Measurements from ENCODE around the gene ERC2. TPM values are rescaled to one million over a fixed set of nuclear protein-coding genes. Genes with fewer than 3 reads are reported as not detected.

The ERC2 gene
- total and polyA plus RNA-seq, 12 donors, result 0.22 to 4.2 (median 1.7) TPM

GRCh38 chr3:55824406-55824805 is 643.9 kb downstream of the ERC2 start:
- intact Hi-C loops (cut with DNase I), result no loop called here

DNA sequence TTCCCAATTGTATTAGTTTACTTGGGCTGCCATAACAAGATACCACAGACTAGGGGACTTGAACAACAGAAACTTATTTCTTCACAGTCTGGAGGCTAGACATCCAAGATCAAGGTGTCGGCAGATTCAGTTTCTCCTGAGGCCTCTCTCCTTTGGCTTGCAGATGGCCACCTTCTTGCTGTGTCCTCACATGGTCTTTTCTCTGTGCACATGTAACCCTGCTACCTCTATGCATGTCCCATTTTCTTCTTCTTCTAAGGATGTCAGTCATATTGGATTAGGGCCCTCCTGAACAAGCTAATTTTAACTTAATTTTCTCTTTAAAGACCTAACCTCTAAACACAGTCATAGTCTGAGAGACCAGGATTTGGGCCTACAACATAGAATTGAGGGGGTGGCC is 644.4 kb downstream of the ERC2 start:
- Histone ChIP-seq H3K27me3 (peaks cover 0 to 16% (median 3%) of the 10 kb centered on the region in 7 donors), H3K27ac (no peak overlapping the region), H3K4me3 (no peak overlapping the region), H3K4me1 (peaks cover 0 to 9% (median 0%) of the 10 kb centered on the region in 9 donors), H3K9me3 (no peaks in the 10 kb centered on the region), H3K36me3 (no peaks in the 10 kb centered on the region)
- ATAC-seq, result no peak
- intact Hi-C loops (cut with DNase I), result no loop called here
- TF ChIP-seq, protein P1, sequence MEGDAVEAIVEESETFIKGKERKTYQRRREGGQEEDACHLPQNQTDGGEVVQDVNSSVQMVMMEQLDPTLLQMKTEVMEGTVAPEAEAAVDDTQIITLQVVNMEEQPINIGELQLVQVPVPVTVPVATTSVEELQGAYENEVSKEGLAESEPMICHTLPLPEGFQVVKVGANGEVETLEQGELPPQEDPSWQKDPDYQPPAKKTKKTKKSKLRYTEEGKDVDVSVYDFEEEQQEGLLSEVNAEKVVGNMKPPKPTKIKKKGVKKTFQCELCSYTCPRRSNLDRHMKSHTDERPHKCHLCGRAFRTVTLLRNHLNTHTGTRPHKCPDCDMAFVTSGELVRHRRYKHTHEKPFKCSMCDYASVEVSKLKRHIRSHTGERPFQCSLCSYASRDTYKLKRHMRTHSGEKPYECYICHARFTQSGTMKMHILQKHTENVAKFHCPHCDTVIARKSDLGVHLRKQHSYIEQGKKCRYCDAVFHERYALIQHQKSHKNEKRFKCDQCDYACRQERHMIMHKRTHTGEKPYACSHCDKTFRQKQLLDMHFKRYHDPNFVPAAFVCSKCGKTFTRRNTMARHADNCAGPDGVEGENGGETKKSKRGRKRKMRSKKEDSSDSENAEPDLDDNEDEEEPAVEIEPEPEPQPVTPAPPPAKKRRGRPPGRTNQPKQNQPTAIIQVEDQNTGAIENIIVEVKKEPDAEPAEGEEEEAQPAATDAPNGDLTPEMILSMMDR (IDR thresholded peaks at IDR 0.05), result no peak
- WGBS, 2 donors, result 88 to 95% methylated on average over 1 of the region's 1 CpG
- DNase-seq, result no peak

More at GRCh38 chr3:55824406-55824805, 643.9 kb downstream of the ERC2 start:
- TF ChIP-seq, protein P1 (IDR thresholded peaks at IDR 0.05), result no peak
- Histone ChIP-seq H3K4me3 (no peak overlapping the region), H3K27me3 (peaks cover 0 to 15% (median 3%) of the 10 kb centered on the region in 7 donors), H3K9me3 (no peaks in the 10 kb centered on the region), H3K36me3 (no peaks in the 10 kb centered on the region), H3K4me1 (peaks cover 0 to 9% (median 0%) of the 10 kb centered on the region in 9 donors), H3K27ac (no peak overlapping the region)
- ATAC-seq (no peak), DNase-seq (no peak)

- Histone ChIP-seq H3K27ac (no peak overlapping the region), H3K4me1 (peaks cover 0 to 9% (median 0%) of the 10 kb centered on the region in 9 donors), H3K27me3 (peaks cover 0 to 16% (median 3%) of the 10 kb centered on the region in 7 donors), H3K36me3 (no peaks in the 10 kb centered on the region), H3K4me3 (no peak overlapping the region), H3K9me3 (no peaks in the 10 kb centered on the region)
- intact Hi-C loops (cut with DNase I), result no loop called here
- no peak for DNase-seq
- no peak for ATAC-seq
- TF ChIP-seq, protein P1 (IDR thresholded peaks at IDR 0.05), result no peak
Measured at GRCh38 chr3:55823001-55823400, 645.3 kb downstream of the ERC2 start.

DNA sequence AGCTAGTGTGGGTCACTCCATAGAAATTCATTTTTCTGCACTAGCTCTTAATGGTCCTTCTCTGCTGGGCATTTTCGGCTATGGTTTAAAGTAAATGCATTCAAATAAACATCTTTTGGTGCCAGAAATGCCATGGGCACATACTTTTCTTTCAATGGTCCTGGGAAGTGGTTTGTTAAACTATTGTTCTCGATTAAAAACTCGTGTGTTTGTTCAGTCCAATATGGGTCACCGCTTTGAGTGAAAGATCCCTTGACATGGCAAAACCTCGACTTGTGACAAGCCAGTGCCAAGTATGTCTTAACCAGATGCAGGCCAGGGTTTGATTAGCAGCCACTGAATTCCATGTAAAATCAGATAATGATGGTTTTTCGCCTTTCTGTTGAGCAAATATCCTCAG is 649.3 kb downstream of the ERC2 start:
- H3K4me1 ChIP-seq, result no peaks in the 10 kb centered on the region
- 76 to 81% methylated on average over 6 of the region's 6 CpGs for WGBS, 2 donors
- no peak overlapping the region for H3K27ac ChIP-seq
- DNase-seq (no peak), ATAC-seq (no peak)
- no peaks in the 10 kb centered on the region for H3K36me3 ChIP-seq
- H3K27me3 ChIP-seq, result peaks cover 0 to 16% (median 0%) of the 10 kb centered on the region in 7 donors
- intact Hi-C loops (cut with DNase I), result no loop called here
- no peak overlapping the region for H3K4me3 ChIP-seq
- TF ChIP-seq, protein P1 (IDR thresholded peaks at IDR 0.05), result no peak
- no peaks in the 10 kb centered on the region for H3K9me3 ChIP-seq

Data from heart right ventricle (tissue), 16 donors.